Inferior parietal cortex (tissue), 1 donor: ENCODE data around the gene MST1.

Experiments
- DNase-seq: peaks from one replicate; pipeline ENCODE4 v3.0.0-alpha.2; 2016; ENCODE audit errors: extremely low spot score

Gene MST1

DNA sequence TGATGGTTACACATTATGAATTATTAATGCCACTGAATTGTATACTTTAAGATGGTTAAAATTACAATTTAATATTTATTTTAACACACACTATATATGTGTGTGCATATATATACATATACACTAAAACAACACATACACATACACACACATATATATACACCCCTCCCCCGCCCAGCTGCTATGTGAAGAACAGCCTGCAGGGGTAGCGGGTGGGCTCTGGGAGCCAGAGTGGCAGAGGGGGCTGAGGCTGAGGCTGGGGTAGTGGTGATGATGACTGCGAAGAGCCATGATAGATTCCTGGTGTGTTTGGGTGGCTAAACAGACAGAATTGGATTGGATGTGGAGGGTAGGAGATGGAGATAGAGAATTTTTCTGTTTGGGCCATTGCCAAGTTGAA is 54.5 kb downstream of the MST1 start:
- no peak for DNase-seq
